GM18526 (cell line): ENCODE results near the gene ERGIC3.

ENCODE experiments used
- POLR2A ChIP-seq: IDR thresholded peaks from 3 replicates; pipeline ENCODE4 v1.6.1; 2011; ENCODE audit not compliant: insufficient read length; ENCODE audit errors: extremely low read depth

Gene ERGIC3

DNA sequence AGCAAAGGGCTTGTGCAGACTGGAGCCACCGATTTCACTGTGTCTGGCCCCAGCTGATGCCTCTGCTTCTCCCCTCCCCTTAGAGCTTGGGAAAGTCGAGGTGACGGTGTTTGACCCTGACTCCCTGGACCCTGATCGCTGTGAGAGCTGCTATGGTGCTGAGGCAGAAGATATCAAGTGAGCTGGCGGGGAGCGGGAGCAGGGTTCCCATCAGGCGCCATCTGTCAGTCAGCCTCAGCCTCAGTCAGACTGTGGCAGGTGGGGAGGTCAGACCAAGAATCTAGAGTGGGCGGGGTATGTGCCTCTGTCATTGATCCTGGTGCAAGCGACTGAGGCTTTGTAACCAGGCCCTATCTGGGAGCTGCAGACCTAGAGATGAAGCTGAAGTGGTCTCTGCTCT, 5.5 kb downstream of the ERGIC3 start:
- no peak for TF ChIP-seq POLR2A

GRCh38 chr20:35551503-35551902, 9.6 kb downstream of the ERGIC3 start:
- TF ChIP-seq POLR2A = no peak

DNA sequence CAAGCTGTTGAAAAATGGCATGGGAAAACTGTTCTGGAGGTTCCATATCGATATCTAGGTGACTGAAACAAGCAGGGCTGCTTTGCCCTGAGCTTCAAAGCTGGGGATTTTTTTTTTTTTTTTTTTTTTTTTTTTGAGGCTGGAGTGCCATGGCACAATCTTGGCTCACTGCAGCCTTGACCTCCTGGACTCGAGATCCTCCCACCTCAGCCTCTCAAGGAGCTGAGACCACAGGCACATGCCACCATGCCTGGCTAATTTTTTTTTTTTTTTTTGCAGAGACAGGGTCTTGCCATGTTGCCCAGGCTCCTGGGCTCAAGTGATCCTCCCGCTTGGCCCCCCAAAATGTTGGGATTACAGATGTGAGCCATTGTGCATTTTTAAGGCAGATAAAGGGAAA, 11.0 kb downstream of the ERGIC3 start:
- no peak for TF ChIP-seq POLR2A

- no peak for TF ChIP-seq POLR2A
Observed at GRCh38 chr20:35555951-35556645, 14.2 kb downstream of the ERGIC3 start.

- TF ChIP-seq POLR2A = no peak
Observed at GRCh38 chr20:35556871-35557270, 15.0 kb downstream of the ERGIC3 start.

DNA sequence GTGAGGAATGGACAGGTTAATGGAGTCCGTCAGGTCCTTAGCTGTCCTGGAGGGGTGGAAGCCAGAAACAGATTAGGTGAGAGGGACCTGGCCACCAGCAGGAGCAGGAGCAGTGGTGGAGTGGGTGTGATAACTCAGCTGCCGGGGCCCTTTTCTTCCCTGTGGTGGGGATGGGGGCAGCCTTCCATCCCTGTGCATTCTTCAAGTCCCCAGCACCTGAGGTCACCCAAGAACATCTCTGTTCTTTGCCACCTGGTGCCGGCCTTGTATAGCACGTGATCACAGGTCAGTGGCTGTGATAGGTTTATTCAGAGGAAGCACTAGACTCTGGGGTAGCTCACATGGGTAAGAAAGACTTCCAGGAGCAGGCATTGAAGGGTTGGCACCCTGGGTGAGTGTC, 16.6 kb downstream of the ERGIC3 start:
- TF ChIP-seq POLR2A = no peak

- TF ChIP-seq POLR2A = no peak
Observed at GRCh38 chr20:35559042-35559693, 17.3 kb downstream of the ERGIC3 start.

DNA sequence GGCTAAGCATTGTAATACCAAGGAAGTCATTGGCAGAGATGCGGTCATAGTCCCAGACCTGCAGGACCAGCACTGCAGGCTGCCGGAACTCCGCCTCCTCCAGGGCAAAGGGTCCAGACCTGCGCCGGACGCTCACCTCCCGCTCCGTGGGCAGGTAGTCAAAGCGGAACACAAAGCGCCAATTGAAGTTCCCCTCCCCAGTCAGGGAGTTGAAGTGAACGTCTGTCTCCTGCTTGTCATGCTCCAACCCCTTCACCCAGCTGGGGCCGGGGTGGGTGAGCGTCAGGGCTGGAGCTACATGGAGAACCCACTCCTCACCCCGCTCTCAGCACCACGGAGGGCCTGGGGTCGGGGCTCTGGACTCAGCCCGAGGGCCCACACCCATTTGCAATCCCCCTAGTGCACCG, 18.2 kb downstream of the ERGIC3 start:
- TF ChIP-seq POLR2A = no peak

GRCh38 chr20:35560541-35560940, 18.7 kb downstream of the ERGIC3 start:
- TF ChIP-seq POLR2A = no peak

DNA sequence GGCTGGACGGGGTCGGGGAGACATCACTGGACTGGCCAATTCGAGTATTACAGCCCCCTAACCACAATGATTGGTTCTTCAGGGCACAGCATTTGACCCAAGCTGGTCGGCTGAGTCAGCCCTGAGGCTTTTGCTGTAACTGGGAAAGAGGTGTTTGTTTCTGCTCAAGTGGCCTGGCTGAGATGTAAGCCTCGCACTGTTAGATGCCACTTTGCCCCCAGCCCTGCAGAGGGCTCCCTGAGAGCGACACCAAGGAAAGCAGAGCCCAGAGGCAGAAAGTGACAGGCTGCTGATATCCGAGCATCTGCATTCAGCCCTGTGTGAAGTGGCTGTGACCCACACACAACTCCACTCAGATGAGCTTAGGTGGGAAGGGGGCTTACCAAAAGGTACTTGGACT, 19.4 kb downstream of the ERGIC3 start:
- TF ChIP-seq POLR2A = no peak

DNA sequence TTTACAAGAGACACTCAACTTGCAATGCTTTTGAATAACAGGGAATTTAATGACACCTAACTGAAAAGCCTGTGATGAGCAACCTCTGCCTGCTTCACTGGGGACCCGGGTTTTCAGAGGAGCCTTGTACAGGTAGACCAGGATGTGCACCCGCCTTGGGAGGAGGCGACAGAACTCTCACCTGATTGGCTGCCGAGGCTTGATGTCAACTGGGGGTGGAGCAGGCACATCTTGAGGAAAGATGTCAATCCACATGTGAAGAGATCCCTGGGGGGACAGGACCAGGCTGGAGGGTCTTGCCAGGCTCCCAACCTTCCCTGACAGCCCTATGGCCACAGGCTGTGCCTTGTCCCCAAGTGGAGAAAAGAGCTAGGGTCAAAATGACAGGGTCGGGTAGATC, 19.8 kb downstream of the ERGIC3 start:
- TF ChIP-seq POLR2A = no peak

DNA sequence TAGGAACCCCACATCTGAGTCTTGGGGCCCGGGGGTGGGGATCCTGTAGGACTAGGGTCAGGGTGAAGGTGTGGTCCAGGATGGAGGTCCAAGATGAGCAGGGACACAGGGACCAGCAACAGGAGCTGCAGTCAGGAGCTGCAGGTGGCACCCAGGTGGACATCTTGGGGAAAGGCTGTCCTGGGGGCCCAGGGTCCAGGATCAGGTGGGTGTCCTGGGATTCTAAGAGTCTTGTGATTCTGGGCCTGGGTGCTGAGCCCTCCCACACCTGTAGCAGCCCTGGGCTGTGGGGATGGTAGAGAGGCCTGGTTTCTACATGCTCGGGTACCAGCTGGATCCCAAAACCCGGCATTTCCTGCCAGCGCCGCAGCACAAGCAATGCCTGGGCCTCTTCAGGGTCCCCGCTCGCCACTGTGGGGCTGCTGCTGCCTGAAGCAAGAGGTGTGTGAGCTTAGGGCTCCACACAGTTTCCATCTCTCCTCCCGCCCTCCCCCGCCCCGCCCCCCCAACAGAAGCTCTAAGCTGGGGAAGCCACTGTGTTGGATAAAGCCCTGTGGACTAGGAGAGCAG, 20.7 kb downstream of the ERGIC3 start:
- TF ChIP-seq POLR2A = no peak

GRCh38 chr20:35563834-35564233, 22.0 kb downstream of the ERGIC3 start:
- TF ChIP-seq POLR2A = no peak

GRCh38 chr20:35564905-35565304, 23.0 kb downstream of the ERGIC3 start:
- TF ChIP-seq POLR2A = no peak

GRCh38 chr20:35568645-35569044, 26.8 kb downstream of the ERGIC3 start:
- no peak for TF ChIP-seq POLR2A

DNA sequence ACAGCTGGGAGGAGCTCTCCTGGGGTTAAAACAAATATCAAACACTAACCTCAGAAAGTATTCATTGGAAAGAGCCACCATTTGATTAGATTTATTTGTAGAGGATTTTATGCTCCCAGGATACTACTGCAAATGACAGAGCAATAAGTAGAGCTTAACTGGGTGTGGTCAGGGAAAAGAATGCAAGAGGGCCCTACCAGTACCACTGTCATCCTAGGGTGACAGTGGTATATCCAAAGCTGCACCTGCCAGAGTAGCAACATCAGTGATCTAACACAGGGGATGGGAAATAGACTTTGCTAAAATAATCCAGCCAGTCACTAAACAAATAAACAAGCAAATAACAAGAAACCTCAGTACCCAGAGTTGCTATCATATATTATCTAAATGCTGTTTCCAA, 29.7 kb downstream of the ERGIC3 start:
- no peak for TF ChIP-seq POLR2A

DNA sequence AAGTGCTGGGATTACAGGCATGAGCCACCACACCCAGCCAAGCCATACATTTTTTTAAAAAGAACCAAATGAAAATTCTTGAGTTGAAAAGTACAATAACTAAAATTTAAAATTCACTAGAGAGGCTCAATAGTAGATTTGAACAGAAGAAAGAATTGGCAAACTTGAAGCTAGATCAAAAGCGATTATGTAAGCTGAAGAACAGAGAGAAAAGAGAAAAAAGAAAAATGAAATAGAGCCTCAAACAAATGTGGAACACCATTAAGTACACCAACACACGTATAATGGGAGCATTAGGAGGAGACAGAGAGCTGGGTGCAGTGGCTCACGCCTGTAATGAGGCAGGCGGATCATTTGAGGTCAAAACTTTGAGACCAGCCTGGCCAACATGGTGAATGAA, 31.0 kb downstream of the ERGIC3 start:
- no peak for TF ChIP-seq POLR2A
